BJ (cell line): ENCODE data around the gene METTL8. TPM values are rescaled to one million over a fixed set of nuclear protein-coding genes. Genes with fewer than 3 reads are reported as not detected.
"Not testable (repeated sequence)": the region's sequence is repeated elsewhere in the genome, so short reads cannot be mapped to it uniquely, and the experiment has no call there.

ENCODE experiments used
- CTCF ChIA-PET: fragments of 350-600 bp; formaldehyde crosslinking; extraction: SDS; loops from one replicate; lab custom pipeline; 2021; ENCODE audit warnings: antibody characterized with exemption, inconsistent platforms; lab: Yijun Ruan, JAX
- POLR2A ChIA-PET: fragments of 300-600 bp; sonication (Branson Sonifier 250); formaldehyde crosslinking; extraction: SDS; loops from one replicate; lab custom pipeline; 2021; ENCODE audit warnings: antibody characterized with exemption; lab: Charles Lee
- DNase-seq: peaks from one replicate; pipeline ENCODE4 v3.0.0-alpha.2; 2011; ENCODE audit warnings: low read depth
- H3K27me3 ChIP-seq: 2 replicates; pipeline ENCODE4 v1.6.0; 2011; ENCODE audit warnings: low read length; ENCODE audit not compliant: control insufficient read depth, insufficient read depth
- H3K36me3 ChIP-seq: 2 replicates; pipeline ENCODE4 v1.5.1; 2011; ENCODE audit warnings: low read length; ENCODE audit not compliant: control insufficient read depth, insufficient read depth
- H3K4me3 ChIP-seq: 2 replicates; pipeline ENCODE4 v1.5.1; 2011; ENCODE audit warnings: low read depth, mild to moderate bottlenecking, control low read depth, low read length
- CTCF ChIP-seq: IDR thresholded peaks from 2 replicates; pipeline ENCODE4 v1.5.1; 2011; ENCODE audit warnings: low read depth, mild to moderate bottlenecking, control low read depth, inconsistent platforms, low read length, moderate library complexity; ENCODE audit not compliant: insufficient read depth
- polyA plus RNA-seq: library from polyadenylated mRNA; depleted of rRNA; stranded (reverse); fragments of >200 nt; gene quantifications from 2 replicates; pipeline ENCODE4 v1.2.3, GENCODE V29; 2011

Gene METTL8
- polyA plus RNA-seq, 1 experiment = 5.4 TPM

GRCh38 chr2:171367692-171368091 lies 66.1 kb downstream of the METTL8 start:
- H3K36me3 ChIP-seq = no peaks in the 10 kb centered on the region
- POLR2A ChIA-PET = no interaction called here
- no peak overlapping the region for H3K4me3 ChIP-seq
- CTCF ChIA-PET = no interaction called here
- H3K27me3 ChIP-seq = no peaks in the 10 kb centered on the region
- TF ChIP-seq CTCF = no peak
- no peak for DNase-seq

- Histone ChIP-seq H3K4me3 (no peak overlapping the region), H3K27me3 (no peaks in the 10 kb centered on the region), H3K36me3 (no peaks in the 10 kb centered on the region)
- no peak for DNase-seq
- TF ChIP-seq CTCF = no peak
- CTCF ChIA-PET = no interaction called here
- POLR2A ChIA-PET = no interaction called here
Observed at GRCh38 chr2:171365778-171366177, 68.0 kb downstream of the METTL8 start.

- H3K27me3 ChIP-seq = no peaks in the 10 kb centered on the region
- ChIA-PET POLR2A (no interaction called here), CTCF (no interaction called here)
- no peak for DNase-seq
- H3K36me3 ChIP-seq = no peaks in the 10 kb centered on the region
- no peak overlapping the region for H3K4me3 ChIP-seq
- no peak for TF ChIP-seq CTCF
Observed at GRCh38 chr2:171365232-171365631, 68.6 kb downstream of the METTL8 start.

GRCh38 chr2:171362396-171362795 lies 71.4 kb downstream of the METTL8 start:
- no peaks in the 10 kb centered on the region for H3K36me3 ChIP-seq
- ChIA-PET POLR2A (no interaction called here), CTCF (no interaction called here)
- no peak for DNase-seq
- no peak for TF ChIP-seq CTCF
- no peak overlapping the region for H3K4me3 ChIP-seq
- no peaks in the 10 kb centered on the region for H3K27me3 ChIP-seq

GRCh38 chr2:171360905-171361304 lies 72.9 kb downstream of the METTL8 start:
- TF ChIP-seq CTCF = no peak
- DNase-seq = no peak
- ChIA-PET POLR2A (no interaction called here), CTCF (no interaction called here)
- Histone ChIP-seq H3K27me3 (no peaks in the 10 kb centered on the region), H3K36me3 (no peaks in the 10 kb centered on the region), H3K4me3 (no peak overlapping the region)

GRCh38 chr2:171353746-171354145 lies 80.0 kb downstream of the METTL8 start:
- DNase-seq, CTCF ChIA-PET, H3K27me3 ChIP-seq, POLR2A ChIA-PET, H3K36me3 ChIP-seq, H3K4me3 ChIP-seq: not testable (repeated sequence)
